ENCODE results near the gene IFFO2.

Gene IFFO2

DNA sequence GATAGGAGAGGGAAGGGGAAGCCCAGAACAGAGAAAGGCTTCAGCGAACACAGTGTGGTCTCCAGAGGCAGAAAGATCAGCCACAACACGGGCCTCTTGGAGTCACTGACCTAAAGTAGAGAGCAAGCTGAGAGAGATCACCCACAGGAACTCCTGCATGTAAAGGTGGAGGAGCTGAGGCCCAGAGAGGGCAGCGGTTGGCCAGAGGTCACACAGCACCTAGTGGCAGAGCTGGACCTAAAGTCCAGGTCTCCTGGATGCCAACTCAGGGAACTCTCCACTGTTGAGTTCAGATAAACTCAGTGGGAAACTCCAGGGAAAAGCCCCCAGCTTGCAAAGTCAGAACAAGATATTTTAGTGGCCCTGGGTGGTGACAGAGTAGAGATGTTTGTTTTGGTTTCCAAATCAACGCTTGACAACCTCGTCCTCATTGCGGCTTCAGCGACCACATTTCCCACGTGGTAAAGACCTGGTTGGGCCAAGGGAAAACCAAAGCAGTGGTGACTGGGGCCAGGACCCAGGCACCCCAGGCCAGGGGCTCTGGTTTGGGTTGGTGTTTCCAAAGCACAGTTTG lies 4.6 kb downstream of the IFFO2 start:
- H3K4me1 ChIP-seq (ENCODE audit: control insufficient read depth, insufficient read depth, low read length) = peaks cover 36% of the 10 kb centered on the region

GRCh38 chr1:18951416-18951815 lies 5.1 kb downstream of the IFFO2 start:
- Histone ChIP-seq H3K27me3 (ENCODE audit: control insufficient read depth, insufficient read depth, low read length, poor library complexity, severe bottlenecking) (peaks cover 28% of the 10 kb centered on the region), H3K9me3 (ENCODE audit: control insufficient read depth, low read length) (no peaks in the 10 kb centered on the region), H3K4me3 (ENCODE audit: insufficient read depth, low read depth, low read length) (no peak overlapping the region), H3K4me1 (ENCODE audit: control insufficient read depth, insufficient read depth, low read length) (peaks cover 37% of the 10 kb centered on the region), H3K36me3 (ENCODE audit: control insufficient read depth, insufficient read depth, low read length) (no peaks in the 10 kb centered on the region), H3K27ac (ENCODE audit: insufficient read depth, low read depth, low read length, poor library complexity, severe bottlenecking) (no peak overlapping the region)
- WGBS, 2 experiments = 86 to 87% methylated on average over 9 of the region's 9 CpGs

More for the DNA sequence above, 4.6 kb downstream of the IFFO2 start:
- Histone ChIP-seq H3K27ac (ENCODE audit: insufficient read depth, low read depth, low read length, poor library complexity, severe bottlenecking) (no peak overlapping the region), H3K4me3 (ENCODE audit: insufficient read depth, low read depth, low read length) (no peak overlapping the region), H3K27me3 (ENCODE audit: control insufficient read depth, insufficient read depth, low read length, poor library complexity, severe bottlenecking) (peaks cover 30% of the 10 kb centered on the region), H3K36me3 (ENCODE audit: control insufficient read depth, insufficient read depth, low read length) (no peaks in the 10 kb centered on the region), H3K9me3 (ENCODE audit: control insufficient read depth, low read length) (no peaks in the 10 kb centered on the region)
- WGBS, 2 experiments = 89% methylated on average over 8 of the region's 8 CpGs

- no peaks in the 10 kb centered on the region for H3K9me3 ChIP-seq (ENCODE audit: control insufficient read depth, low read length)
- peak overlapping the region; percentile 68 for H3K27ac ChIP-seq (ENCODE audit: insufficient read depth, low read depth, low read length, poor library complexity, severe bottlenecking)
- H3K4me1 ChIP-seq (ENCODE audit: control insufficient read depth, insufficient read depth, low read length) = peaks cover 41% of the 10 kb centered on the region
- 73 to 78% methylated on average over 19 of the region's 19 CpGs for WGBS, 2 experiments
- no peak overlapping the region for H3K4me3 ChIP-seq (ENCODE audit: insufficient read depth, low read depth, low read length)
- H3K27me3 ChIP-seq (ENCODE audit: control insufficient read depth, insufficient read depth, low read length, poor library complexity, severe bottlenecking) = peaks cover 23% of the 10 kb centered on the region
- H3K36me3 ChIP-seq (ENCODE audit: control insufficient read depth, insufficient read depth, low read length) = no peaks in the 10 kb centered on the region
Observed at GRCh38 chr1:18950401-18951026, 6.0 kb downstream of the IFFO2 start.

DNA sequence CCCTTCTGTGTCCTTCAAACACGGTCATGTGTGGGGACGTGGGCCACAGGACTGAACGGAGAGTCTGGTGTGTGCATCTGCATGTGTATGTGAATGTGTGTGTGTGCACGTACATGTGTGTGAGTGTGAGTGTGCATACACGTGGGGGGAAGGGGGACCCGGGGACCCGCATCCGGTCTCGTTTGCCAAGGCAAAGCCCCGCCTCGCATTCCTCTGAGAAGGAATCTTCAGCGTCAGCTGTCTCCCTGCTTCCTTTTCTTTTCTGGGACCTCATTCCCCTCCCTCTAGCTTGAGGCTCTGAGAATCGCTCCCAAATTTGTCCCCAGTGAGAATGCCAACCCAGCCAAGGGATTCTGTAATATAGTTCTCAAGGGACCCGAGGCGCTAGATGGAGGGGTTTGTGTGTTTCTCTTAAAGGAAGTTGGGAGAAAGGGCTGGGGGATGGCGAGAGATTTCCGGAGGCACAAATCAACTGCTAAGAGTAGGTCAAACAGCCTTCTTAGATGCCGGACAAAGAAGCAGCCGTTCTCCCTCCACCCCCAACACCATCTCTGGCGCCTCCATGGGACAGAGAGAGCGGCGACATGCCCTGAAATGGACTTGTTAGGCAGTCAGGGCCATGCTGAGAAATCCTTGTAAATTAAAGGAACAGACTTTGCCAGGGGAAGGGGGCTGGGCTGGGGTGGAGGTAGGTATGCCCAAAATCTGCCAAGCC lies 6.6 kb downstream of the IFFO2 start:
- no peak overlapping the region for H3K4me3 ChIP-seq (ENCODE audit: insufficient read depth, low read depth, low read length)
- peaks cover 47% of the 10 kb centered on the region for H3K4me1 ChIP-seq (ENCODE audit: control insufficient read depth, insufficient read depth, low read length)
- H3K27ac ChIP-seq (ENCODE audit: insufficient read depth, low read depth, low read length, poor library complexity, severe bottlenecking) = peak overlapping the region; percentile 68
- H3K36me3 ChIP-seq (ENCODE audit: control insufficient read depth, insufficient read depth, low read length) = no peaks in the 10 kb centered on the region
- 17 to 20% methylated on average over 22 of the region's 22 CpGs for WGBS, 2 experiments
- no peaks in the 10 kb centered on the region for H3K9me3 ChIP-seq (ENCODE audit: control insufficient read depth, low read length)
- H3K27me3 ChIP-seq (ENCODE audit: control insufficient read depth, insufficient read depth, low read length, poor library complexity, severe bottlenecking) = peaks cover 16% of the 10 kb centered on the region

GRCh38 chr1:18948913-18949685 lies 7.4 kb downstream of the IFFO2 start:
- WGBS, 2 experiments = 68 to 69% methylated on average over 23 of the region's 23 CpGs
- Histone ChIP-seq H3K4me1 (ENCODE audit: control insufficient read depth, insufficient read depth, low read length) (peaks cover 50% of the 10 kb centered on the region), H3K27ac (ENCODE audit: insufficient read depth, low read depth, low read length, poor library complexity, severe bottlenecking) (peak overlapping the region; percentile 68), H3K36me3 (ENCODE audit: control insufficient read depth, insufficient read depth, low read length) (no peaks in the 10 kb centered on the region), H3K27me3 (ENCODE audit: control insufficient read depth, insufficient read depth, low read length, poor library complexity, severe bottlenecking) (peaks cover 9% of the 10 kb centered on the region), H3K4me3 (ENCODE audit: insufficient read depth, low read depth, low read length) (no peak overlapping the region), H3K9me3 (ENCODE audit: control insufficient read depth, low read length) (no peaks in the 10 kb centered on the region)

DNA sequence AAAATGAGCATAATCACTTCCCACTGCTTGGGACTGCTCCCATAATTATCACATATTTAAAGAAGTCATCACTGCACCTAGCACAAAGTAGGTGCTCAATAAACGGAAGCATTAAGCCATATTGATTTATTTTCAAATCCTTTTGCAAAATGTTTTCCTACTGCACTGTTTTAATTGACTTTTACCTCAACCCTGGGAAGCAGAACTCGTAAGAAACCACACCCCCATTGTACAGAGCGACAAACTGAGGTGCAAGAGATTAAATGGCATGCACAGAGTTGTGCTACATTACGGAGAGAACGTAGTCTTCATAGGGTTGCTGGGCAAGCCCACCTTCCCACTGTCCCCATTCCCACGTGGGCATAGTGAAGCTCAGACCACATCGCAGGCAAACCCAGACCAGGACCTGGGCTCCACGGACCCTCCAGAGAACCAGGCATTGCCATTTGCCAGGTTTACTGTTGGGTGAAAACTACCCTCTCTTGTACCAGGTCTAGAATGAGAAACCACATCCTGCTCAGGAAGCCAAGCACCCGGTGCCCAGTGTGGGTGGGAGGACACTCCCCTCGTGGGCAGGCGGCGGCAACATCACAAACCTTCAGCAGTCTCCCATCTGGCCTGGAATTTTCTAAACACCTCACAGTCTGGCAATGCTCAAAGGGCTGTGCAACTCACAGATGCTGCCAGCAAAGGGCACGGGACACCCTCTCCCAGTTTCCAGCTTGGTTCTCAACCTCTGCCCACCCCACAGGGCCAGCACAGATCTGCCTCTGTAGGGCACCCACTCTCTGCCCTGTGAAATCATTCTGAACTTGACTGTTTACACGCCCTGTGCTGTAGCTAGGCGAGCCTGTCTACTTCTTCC lies 8.2 kb downstream of the IFFO2 start:
- Histone ChIP-seq H3K4me3 (ENCODE audit: insufficient read depth, low read depth, low read length) (no peak overlapping the region), H3K4me1 (ENCODE audit: control insufficient read depth, insufficient read depth, low read length) (peaks cover 50% of the 10 kb centered on the region), H3K27me3 (ENCODE audit: control insufficient read depth, insufficient read depth, low read length, poor library complexity, severe bottlenecking) (peaks cover under 1% of the 10 kb centered on the region), H3K27ac (ENCODE audit: insufficient read depth, low read depth, low read length, poor library complexity, severe bottlenecking) (no peak overlapping the region), H3K9me3 (ENCODE audit: control insufficient read depth, low read length) (no peaks in the 10 kb centered on the region), H3K36me3 (ENCODE audit: control insufficient read depth, insufficient read depth, low read length) (no peaks in the 10 kb centered on the region)
- 84 to 85% methylated on average over 15 of the region's 15 CpGs for WGBS, 2 experiments

GRCh38 chr1:18947570-18947969 lies 8.9 kb downstream of the IFFO2 start:
- no peaks in the 10 kb centered on the region for H3K27me3 ChIP-seq (ENCODE audit: control insufficient read depth, insufficient read depth, low read length, poor library complexity, severe bottlenecking)
- WGBS, 2 experiments = 87 to 91% methylated on average over 9 of the region's 9 CpGs
- H3K4me1 ChIP-seq (ENCODE audit: control insufficient read depth, insufficient read depth, low read length) = peaks cover 50% of the 10 kb centered on the region
- no peaks in the 10 kb centered on the region for H3K36me3 ChIP-seq (ENCODE audit: control insufficient read depth, insufficient read depth, low read length)
- no peak overlapping the region for H3K27ac ChIP-seq (ENCODE audit: insufficient read depth, low read depth, low read length, poor library complexity, severe bottlenecking)
- no peak overlapping the region for H3K4me3 ChIP-seq (ENCODE audit: insufficient read depth, low read depth, low read length)
- no peaks in the 10 kb centered on the region for H3K9me3 ChIP-seq (ENCODE audit: control insufficient read depth, low read length)

- Histone ChIP-seq H3K27ac (ENCODE audit: insufficient read depth, low read depth, low read length, poor library complexity, severe bottlenecking) (no peak overlapping the region), H3K27me3 (ENCODE audit: control insufficient read depth, insufficient read depth, low read length, poor library complexity, severe bottlenecking) (no peaks in the 10 kb centered on the region), H3K4me3 (ENCODE audit: insufficient read depth, low read depth, low read length) (no peak overlapping the region), H3K36me3 (ENCODE audit: control insufficient read depth, insufficient read depth, low read length) (no peaks in the 10 kb centered on the region), H3K9me3 (ENCODE audit: control insufficient read depth, low read length) (no peaks in the 10 kb centered on the region), H3K4me1 (ENCODE audit: control insufficient read depth, insufficient read depth, low read length) (peaks cover 55% of the 10 kb centered on the region)
- WGBS, 2 experiments = 85 to 88% methylated on average over 15 of the region's 15 CpGs
Observed at GRCh38 chr1:18946550-18947381, 9.7 kb downstream of the IFFO2 start.

- no peak overlapping the region for H3K4me3 ChIP-seq (ENCODE audit: insufficient read depth, low read depth, low read length)
- no peaks in the 10 kb centered on the region for H3K27me3 ChIP-seq (ENCODE audit: control insufficient read depth, insufficient read depth, low read length, poor library complexity, severe bottlenecking)
- no peaks in the 10 kb centered on the region for H3K36me3 ChIP-seq (ENCODE audit: control insufficient read depth, insufficient read depth, low read length)
- H3K4me1 ChIP-seq (ENCODE audit: control insufficient read depth, insufficient read depth, low read length) = peaks cover 57% of the 10 kb centered on the region
- WGBS, 2 experiments = 58 to 59% methylated on average over 14 of the region's 14 CpGs
- H3K9me3 ChIP-seq (ENCODE audit: control insufficient read depth, low read length) = no peaks in the 10 kb centered on the region
- no peak overlapping the region for H3K27ac ChIP-seq (ENCODE audit: insufficient read depth, low read depth, low read length, poor library complexity, severe bottlenecking)
Observed at GRCh38 chr1:18945401-18945849, 11.1 kb downstream of the IFFO2 start.

Data from ectodermal cell (in vitro differentiated cells).